ENCODE results near the gene REV3L. TPM values are rescaled to one million over a fixed set of nuclear protein-coding genes. Genes with fewer than 3 reads are reported as not detected.
A peak's percentile ranks its signal among the peaks of the same experiment; 100 is the strongest.
"Not testable (repeated sequence)": the region's sequence is repeated elsewhere in the genome, so short reads cannot be mapped to it uniquely, and the experiment has no call there.

The REV3L gene
- total RNA-seq, 1 experiment from 2014 or later = 11.5 TPM

DNA sequence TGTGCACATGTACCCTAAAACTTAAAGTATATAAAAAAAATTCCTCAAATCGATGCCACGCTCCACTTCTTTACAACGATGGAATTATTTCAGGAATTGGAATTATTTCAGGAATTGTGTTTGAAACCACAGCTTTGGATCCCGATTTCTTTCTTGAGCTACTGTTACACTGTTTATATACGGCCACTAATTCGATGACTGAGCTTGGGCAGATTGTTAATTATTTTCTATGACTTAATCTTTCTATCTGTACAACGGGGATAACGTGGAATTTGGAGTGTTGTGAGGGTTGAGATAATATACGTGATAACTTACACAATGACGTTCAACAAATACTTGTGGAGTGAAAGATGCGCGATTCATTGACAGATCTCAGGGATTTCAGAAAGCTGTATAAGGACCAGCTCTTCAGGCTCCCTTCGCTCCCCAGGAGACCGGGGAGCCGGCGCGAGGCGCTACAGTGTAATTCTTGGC is 224.4 kb downstream of the REV3L start:
- DNase-seq (ENCODE audit: low spot score) = peak; percentile 4

DNA sequence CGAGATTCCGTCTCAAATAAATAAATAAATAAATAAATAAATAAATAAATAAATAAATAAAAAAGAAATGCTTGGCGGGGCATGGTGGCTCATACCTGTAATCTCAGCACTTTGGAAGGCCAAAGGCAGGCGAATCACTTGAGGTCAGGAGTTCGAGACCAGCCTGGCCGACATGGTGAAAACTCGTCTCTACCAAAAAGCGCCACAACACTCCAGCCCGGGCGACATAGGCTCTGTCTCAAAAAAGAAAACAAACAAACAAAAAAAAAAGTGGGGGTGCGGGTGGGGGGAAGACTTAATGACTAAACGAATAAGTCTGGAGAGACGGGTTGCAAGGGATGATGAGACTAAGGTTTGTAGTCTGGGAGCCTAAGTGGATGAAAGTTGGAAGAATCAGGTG is 225.0 kb downstream of the REV3L start:
- no peak for DNase-seq (ENCODE audit: low spot score)

DNA sequence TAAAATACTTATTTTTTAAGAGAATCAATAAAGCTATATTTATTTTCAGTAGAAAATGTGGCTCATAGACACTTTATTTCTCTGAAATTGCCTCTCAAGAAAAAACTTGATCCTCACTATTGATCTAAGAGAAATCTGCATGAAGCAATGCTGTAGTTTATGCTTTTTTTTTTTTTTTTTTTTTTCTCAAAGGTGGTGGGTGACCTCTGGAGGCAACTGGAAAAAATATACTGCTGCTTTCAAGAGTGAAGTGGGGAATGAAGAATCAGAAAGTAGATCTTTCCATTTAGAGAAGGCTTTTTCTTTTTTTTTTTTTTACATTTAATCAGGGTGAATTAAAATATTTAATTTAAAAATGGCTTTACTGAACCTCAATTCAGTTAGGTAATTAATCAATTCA is 226.4 kb downstream of the REV3L start:
- no peak for DNase-seq (ENCODE audit: low spot score)

DNA sequence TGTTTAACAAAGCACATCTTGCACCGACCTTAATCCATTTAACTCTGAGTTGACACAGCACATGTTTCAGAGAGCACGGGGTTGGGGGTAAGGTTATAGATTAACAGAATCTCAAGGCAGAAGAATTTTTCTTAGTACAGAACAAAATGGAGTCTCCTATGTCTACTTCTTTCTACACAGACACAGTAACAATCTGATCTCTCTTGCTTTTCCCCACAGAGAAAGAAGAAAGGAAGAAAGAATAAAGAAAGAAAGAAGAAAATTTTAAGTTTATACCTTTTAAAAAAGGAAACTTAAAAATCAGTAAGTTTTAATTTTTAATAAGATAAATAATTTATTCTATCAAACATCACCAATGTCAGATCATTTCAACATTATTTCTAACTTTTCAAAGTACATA is 227.2 kb downstream of the REV3L start:
- DNase-seq (ENCODE audit: low spot score) = not testable (repeated sequence)

DNA sequence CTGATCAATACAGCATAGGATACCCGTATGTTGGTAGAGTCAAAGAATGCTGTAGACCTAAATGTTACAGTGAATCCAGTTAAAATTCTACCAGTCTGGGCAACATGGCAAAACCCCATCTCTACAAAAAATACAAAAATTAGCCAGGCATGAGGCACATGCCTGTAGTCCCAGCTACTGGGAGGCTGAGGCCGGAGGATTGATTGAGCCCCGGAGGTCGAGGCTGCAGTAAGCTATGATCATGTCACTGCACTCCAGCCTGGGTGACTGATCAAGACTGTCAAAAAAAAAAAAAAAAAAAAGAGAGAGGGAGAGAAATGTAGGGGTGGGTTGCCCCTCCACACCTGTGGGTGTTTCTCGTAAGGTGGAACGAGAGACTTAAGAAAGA is 228.2 kb downstream of the REV3L start:
- DNase-seq (ENCODE audit: low spot score) = no peak

DNA sequence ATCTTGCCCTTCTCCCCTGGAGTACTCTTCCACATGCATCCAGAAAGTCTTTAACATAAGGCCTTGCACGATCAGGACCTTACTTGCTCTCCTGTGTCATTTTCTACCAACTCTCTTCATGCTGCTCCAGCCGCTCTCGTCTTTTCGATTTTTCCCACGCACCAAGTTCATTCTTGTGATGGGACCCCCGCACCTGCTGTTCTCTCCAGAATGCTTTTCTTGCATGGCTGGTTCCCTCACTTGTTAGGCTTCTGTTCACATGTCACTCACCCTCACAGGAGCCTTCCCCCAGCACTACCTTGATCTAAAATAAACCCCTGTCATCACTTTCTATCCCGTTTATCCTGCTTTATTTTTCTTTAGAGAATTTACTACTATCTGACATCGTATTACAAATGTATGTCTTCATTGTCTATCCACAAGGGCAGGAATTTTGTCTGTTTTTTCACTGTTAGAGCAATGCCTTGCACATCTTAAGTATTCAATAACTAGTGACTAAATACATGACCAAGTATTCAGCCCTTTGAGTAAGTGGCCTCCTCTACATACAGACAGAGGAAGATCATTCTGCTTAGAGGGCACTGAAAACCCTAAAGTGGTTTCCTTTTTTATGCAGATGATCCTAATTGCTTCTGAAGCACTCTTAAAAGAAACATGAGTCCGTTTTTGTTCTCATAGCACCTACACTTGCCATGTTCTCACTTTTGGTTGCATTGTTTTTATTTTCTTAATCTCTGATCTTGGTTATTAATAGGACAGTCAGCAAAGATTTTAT is 228.8 kb downstream of the REV3L start:
- DNase-seq (ENCODE audit: low spot score) = no peak

DNA sequence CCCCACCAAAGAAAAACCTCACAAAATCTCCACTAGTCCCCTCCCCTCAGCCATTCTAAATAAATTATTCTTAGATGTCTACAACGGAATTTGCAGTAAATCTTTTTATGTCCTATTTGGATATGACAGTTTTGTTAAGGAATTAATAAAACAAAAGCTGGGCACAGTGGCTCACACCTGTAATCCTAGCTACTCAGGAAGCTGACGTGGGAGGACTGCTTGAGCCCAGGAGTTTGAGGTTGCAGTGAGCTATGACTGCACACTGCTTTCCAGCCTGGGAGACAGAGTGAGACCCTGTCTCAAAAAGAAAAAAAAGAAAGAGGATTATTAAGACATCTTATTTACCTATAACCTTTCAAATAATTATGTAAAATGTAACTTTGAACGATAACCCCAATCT is 230.3 kb downstream of the REV3L start:
- no peak for DNase-seq (ENCODE audit: low spot score)

DNA sequence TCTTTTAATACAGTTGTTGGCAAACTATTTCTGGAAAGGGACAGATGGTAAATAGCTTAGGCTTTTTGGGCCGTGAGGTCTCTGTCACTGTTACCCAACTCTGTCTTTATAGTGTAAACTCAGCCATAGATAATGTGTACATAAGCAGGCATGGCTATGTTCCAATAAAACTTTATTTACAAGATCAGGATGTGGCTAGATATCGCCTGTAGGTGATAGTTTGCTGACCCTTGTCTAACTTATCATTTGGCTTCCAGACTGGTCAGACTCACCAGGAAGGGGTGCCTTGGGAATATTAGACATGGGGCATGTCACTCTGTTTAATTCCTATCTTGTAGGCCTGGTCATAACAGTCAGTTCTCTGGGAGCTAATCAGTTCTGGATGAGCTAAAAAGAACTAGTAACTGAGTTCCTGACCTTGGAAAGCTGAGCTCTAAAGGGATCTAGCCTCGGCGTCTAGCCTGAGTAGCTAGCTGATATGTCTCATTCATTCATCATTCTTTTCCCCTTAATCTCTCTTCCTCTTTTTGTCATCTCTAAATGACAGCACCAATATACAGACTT is 232.1 kb downstream of the REV3L start:
- DNase-seq (ENCODE audit: low spot score) = no peak

Other genes starting within 250 kb of the REV3L start
- 22.8 and 23.7 TPM in 2 replicates for gene TRAF3IP2, start 122.7 kb upstream of the REV3L start, total RNA-seq (2014; rRNA removed; shearing (Covaris generic))

Measured in H4 (cell line).